HepG2 (cell line): ENCODE data around the gene LRRC4C. TPM values are rescaled to one million over a fixed set of nuclear protein-coding genes. Genes with fewer than 3 reads are reported as not detected.

Source experiments
- ATAC-seq: fragments of 200-7000 bp; cut with Tn5 transposase; 3 replicates; pipeline ENCODE4 v1.9.1; 2020; ENCODE audit warnings: mild to moderate bottlenecking, moderate library complexity
- BruUV-seq: library from RNA; stranded (reverse); fragments of 400-500 nt; replicated peaks from 2 replicates; lab custom pipeline; 2021; lab: Mats Ljungman, UMichigan
- CTCF ChIA-PET: fragments of 300-600 bp; formaldehyde crosslinking; extraction: SDS; loops from one replicate; lab custom pipeline; 2021; ENCODE audit warnings: low total read pairs, inconsistent platforms, low intra/inter-chr PET ratio; lab: Yijun Ruan, JAX
- POLR2A ChIA-PET: fragments of 350-600 bp; sonication (Branson Sonifier 250); formaldehyde crosslinking; loops from one replicate; lab custom pipeline; 2020; ENCODE audit warnings: antibody characterized with exemption, inconsistent platforms; lab: Yijun Ruan, JAX
- DNase-seq: peaks from one replicate; pipeline ENCODE4 v3.0.0-alpha.2; 2015; ENCODE audit warnings: low spot score
- FAIRE-seq: peaks from 3 replicates; lab custom pipeline; 2011; peaks lifted over from hg19 to GRCh38; lab: Jason Lieb, UNC
- H2AFZ ChIP-seq: one replicate; pipeline ENCODE4 v1.6.1; 2011; ENCODE audit warnings: low read length, inconsistent platforms
- H3K27ac ChIP-seq: fragments of 300-600 bp; 3 replicates; pipeline ENCODE4 v1.8.0; 2011; ENCODE audit warnings: mixed run types, mild to moderate bottlenecking, mixed read lengths, low read length, inconsistent platforms; ENCODE audit not compliant: insufficient read depth; ENCODE audit errors: extremely low read length
- H3K27me3 ChIP-seq, 2 experiments: fragments of 200-600 bp in 1 of 2; 2 replicates in 1 of 2; 3 replicates in 1 of 2; pipeline versions ENCODE4 v1.6.0 to v1.8.0; 2011; ENCODE audit warnings: low read length in 2 of 2, mild to moderate bottlenecking in 2 of 2, moderate library complexity in 2 of 2, inconsistent platforms in 1 of 2; ENCODE audit not compliant: insufficient read depth in 2 of 2, control insufficient read depth in 1 of 2
- H3K36me3 ChIP-seq, 2 experiments: fragments of 200-600 bp in 1 of 2; replicated peaks in 1 of 2; 2 replicates in 1 of 2; 3 replicates in 1 of 2; pipeline versions ENCODE4 v1.5.1 to v1.8.0; 2011; ENCODE audit warnings: low read length in 2 of 2, inconsistent platforms in 1 of 2; ENCODE audit not compliant: insufficient read depth in 2 of 2, control insufficient read depth in 1 of 2
- H3K4me1 ChIP-seq: 2 replicates; pipeline ENCODE4 v1.5.1; 2012; ENCODE audit warnings: low read length, inconsistent platforms; ENCODE audit not compliant: insufficient read depth
- H3K4me2 ChIP-seq: 2 replicates; pipeline ENCODE4 v1.6.0; 2011; ENCODE audit warnings: low read depth, low read length, inconsistent platforms
- H3K4me3 ChIP-seq, 3 experiments: fragments of 200-600 bp in 1 of 3; sonication (generic), shearing (Covaris generic) in 1 of 3; replicated peaks in 1 of 3; 2 replicates each; pipeline ENCODE4 v1.5.1; 2011 to 2016; ENCODE audit warnings: low read length in 3 of 3, inconsistent platforms in 2 of 3, low read depth in 2 of 3, mild to moderate bottlenecking in 2 of 3, control low read depth in 1 of 3, mixed read lengths in 1 of 3; ENCODE audit not compliant: insufficient read depth in 1 of 3
- H3K79me2 ChIP-seq: one replicate; pipeline ENCODE4 v1.6.1; 2011; ENCODE audit warnings: low read length, inconsistent platforms; ENCODE audit not compliant: insufficient read depth
- H3K9ac ChIP-seq: 2 replicates; pipeline ENCODE4 v1.6.0; 2011; ENCODE audit warnings: mild to moderate bottlenecking, low read depth, low read length, inconsistent platforms; ENCODE audit not compliant: insufficient read depth
- H3K9me3 ChIP-seq: 2 replicates; pipeline ENCODE4 v1.5.1; 2012; ENCODE audit warnings: mild to moderate bottlenecking, low read length
- H4K20me1 ChIP-seq: 2 replicates; pipeline ENCODE4 v1.6.0; 2011; ENCODE audit warnings: inconsistent platforms, mild to moderate bottlenecking, low read length, moderate library complexity; ENCODE audit not compliant: insufficient read depth
- BCL6 ChIP-seq: IDR thresholded peaks from 2 replicates; pipeline ENCODE4 v1.6.1; 2016; ENCODE audit warnings: missing genetic modification reagents, missing compliant biosample characterization
- DMAP1 ChIP-seq: IDR thresholded peaks from 2 replicates; pipeline ENCODE4 v1.6.1; 2016
- FOXA3 ChIP-seq: IDR thresholded peaks from 2 replicates; pipeline ENCODE4 v1.6.1; 2016; ENCODE audit warnings: missing genetic modification reagents, missing compliant biosample characterization
- FOXO4 ChIP-seq: sonication (generic); formaldehyde crosslinking; conservative IDR thresholded peaks from 2 replicates; pipeline ENCODE4 v1.8.1; 2023; ENCODE audit warnings: missing genetic modification reagents
- KMT2B ChIP-seq: IDR thresholded peaks from 2 replicates; pipeline ENCODE4 v1.6.1; 2016; ENCODE audit warnings: missing genetic modification reagents, missing compliant biosample characterization
- MAX ChIP-seq: IDR thresholded peaks from 2 replicates; pipeline ENCODE4 v1.6.1; 2012; ENCODE audit warnings: inconsistent platforms
- NR3C1 ChIP-seq: sonication (generic); formaldehyde crosslinking; IDR thresholded peaks from 2 replicates; pipeline ENCODE4 v1.4.0; 2020; ENCODE audit warnings: missing genetic modification reagents
- RERE ChIP-seq: IDR thresholded peaks from 2 replicates; pipeline ENCODE4 v1.6.1; 2016; ENCODE audit warnings: low read depth, missing genetic modification reagents, missing compliant biosample characterization
- SP2 ChIP-seq: sonication (generic); formaldehyde crosslinking; IDR thresholded peaks from 2 replicates; pipeline ENCODE4 v1.5.1; 2020; ENCODE audit warnings: mild to moderate bottlenecking, missing genetic modification reagents
- SYNCRIP ChIP-seq: fragments of 200-400 bp; formaldehyde crosslinking; IDR thresholded peaks from 2 replicates; pipeline ENCODE4 v1.6.1; 2018; ENCODE audit warnings: mild to moderate bottlenecking, low read depth, low read length; ENCODE audit not compliant: insufficient read depth
- TFDP1 ChIP-seq: IDR thresholded peaks from 2 replicates; pipeline ENCODE4 v1.6.1; 2016; ENCODE audit warnings: missing compliant biosample characterization, missing genetic modification reagents, borderline replicate concordance
- ZBTB21 ChIP-seq: sonication (generic); formaldehyde crosslinking; IDR thresholded peaks from 2 replicates; pipeline ENCODE4 v1.4.0; 2020; ENCODE audit warnings: missing genetic modification reagents
- ZMYM3 ChIP-seq: sonication (generic); formaldehyde crosslinking; IDR thresholded peaks from 2 replicates; pipeline ENCODE4 v1.5.1; 2020; ENCODE audit warnings: mild to moderate bottlenecking, missing genetic modification reagents
- ZNF10 ChIP-seq: sonication (generic); formaldehyde crosslinking; IDR thresholded peaks from 2 replicates; pipeline ENCODE4 v1.4.0; 2020; ENCODE audit warnings: mild to moderate bottlenecking, low read depth, missing genetic modification reagents, borderline replicate concordance
- ZNF614 ChIP-seq: IDR thresholded peaks from 2 replicates; pipeline ENCODE4 v1.6.1; 2018; ENCODE audit warnings: missing biosample characterization, missing genetic modification reagents, inconsistent platforms, borderline replicate concordance
- WGBS: methylation state at CpG from one replicate; pipeline ENCODE4 v1.1.6; 2017; ENCODE audit warnings: low lambda C conversion rate; 5-methylcytosine and 5-hydroxymethylcytosine counted together
- in situ Hi-C: cut with HindIII; loops from 2 replicates; pipeline ENCODE4 v1.10.0; 2017; ENCODE audit warnings: low pct_unique_long_range_greater_than_20kb; ENCODE audit not compliant: extremely low pct_ligation_motif_present
- intact Hi-C: fragments of 100-400 bp; cut with micrococcal nuclease; formaldehyde crosslinking; loops from one replicate; pipeline ENCODE4 v1.10.0; 2022; ENCODE audit not compliant: unreplicated experiment
- polyA plus RNA-seq, 8 experiments: library from polyadenylated mRNA; depleted of rRNA in 3 of 8; stranded (reverse) in 7 of 8; unstranded in 1 of 8; fragments of >200 nt; fragmentation: Illumina TruSeq in 4 of 8; extraction: Trizol in 4 of 8; gene quantifications; 2 replicates each; pipeline versions ENCODE4 v1.2.1 to v1.2.3, GENCODE V29; 2011 to 2016; ENCODE audit warnings: low read depth in 4 of 8, missing spikeins in 1 of 8, mixed read lengths in 1 of 8; ENCODE audit not compliant: insufficient read depth in 1 of 8
- total RNA-seq, 5 experiments: library from RNA; depleted of rRNA; stranded (reverse); fragments of >200 nt; fragmentation: Illumina TruSeq; extraction: Trizol; gene quantifications; 2 replicates each; pipeline ENCODE4 v1.2.3, GENCODE V29; 2016; ENCODE audit warnings: low read depth in 1 of 5

Gene LRRC4C
- total and polyA plus RNA-seq, 2 of the 13 experiments (the other 11 are each of a cell fraction or from before 2014, with no cell fraction given) = not detected

- no peaks in the 10 kb centered on the region for H3K36me3 ChIP-seq
- intact Hi-C loops = no loop called here
- POLR2A ChIA-PET = no interaction called here
- H3K4me1 ChIP-seq = no peaks in the 10 kb centered on the region
- no TSS peak for BruUV-seq
- no peaks in the 10 kb centered on the region for H3K27me3 ChIP-seq
- H3K4me3 ChIP-seq = no peak overlapping the region
- no peak for DNase-seq
- peaks cover 28% of the 10 kb centered on the region for H3K9me3 ChIP-seq
- H3K27ac ChIP-seq = no peak overlapping the region
- H3K4me2 ChIP-seq = no peak overlapping the region
- no peak overlapping the region for H2AFZ ChIP-seq
- WGBS = 0% methylated on average over 1 of the region's 1 CpG
- ATAC-seq = no peak
- FAIRE-seq = no peak
- H3K79me2 ChIP-seq = no peaks in the 10 kb centered on the region
- no peaks in the 10 kb centered on the region for H4K20me1 ChIP-seq
- H3K9ac ChIP-seq = no peak overlapping the region
- in situ Hi-C loops = no loop called here
- CTCF ChIA-PET = no interaction called here
- TF ChIP-seq TFDP1 (CRISPR knock-in tag) = no peak
- no peak for TF ChIP-seq ZNF10 (CRISPR knock-in tag)
- TF ChIP-seq MAX = no peak
- no peak for TF ChIP-seq KMT2B (CRISPR knock-in tag)
- no peak for TF ChIP-seq BCL6 (CRISPR knock-in tag)
- TF ChIP-seq RERE (CRISPR knock-in tag) = no peak
- TF ChIP-seq ZMYM3 = no peak
- no peak for TF ChIP-seq FOXA3
- no peak for TF ChIP-seq FOXO4 (CRISPR knock-in tag)
- no peak for TF ChIP-seq NR3C1 (CRISPR knock-in tag)
- no peak for TF ChIP-seq ZNF614
- no peak for TF ChIP-seq ZBTB21
- no peak for TF ChIP-seq SP2
- TF ChIP-seq SYNCRIP = no peak
- TF ChIP-seq DMAP1 (CRISPR knock-in tag) = no peak
Measured at GRCh38 chr11:40819230-40819629, 640.2 kb downstream of the LRRC4C start.
